GM12878 (cell line): Measurements from ENCODE around the gene PGM2L1.

Experiments used
- CHD4 ChIP-seq: fragments of 200-600 bp; sonication (generic); IDR thresholded peaks from 2 replicates; pipeline ENCODE4 v1.6.1; 2016; ENCODE audit warnings: mild to moderate bottlenecking
- FOXM1 ChIP-seq: IDR thresholded peaks from 2 replicates; pipeline ENCODE4 v1.6.1; 2012; ENCODE audit warnings: low read depth, mild to moderate bottlenecking, inconsistent platforms, low read length, moderate library complexity
- MXI1 ChIP-seq: fragments of 150-350 bp; IDR thresholded peaks from 2 replicates; pipeline ENCODE4 v1.6.1; 2011; ENCODE audit warnings: low read depth, mild to moderate bottlenecking, inconsistent platforms, low read length, improper control_type of control experiment
- PML ChIP-seq: IDR thresholded peaks from 2 replicates; pipeline ENCODE4 v1.6.1; 2012; ENCODE audit warnings: low read length, inconsistent platforms
- POLR2A ChIP-seq: IDR thresholded peaks from 2 replicates; pipeline ENCODE4 v1.6.1; 2011; ENCODE audit warnings: low read depth, mild to moderate bottlenecking, low read length
- POLR2AphosphoS5 ChIP-seq: IDR thresholded peaks from 2 replicates; pipeline ENCODE4 v1.6.1; 2011; ENCODE audit warnings: mild to moderate bottlenecking, low read length, inconsistent platforms
- RB1 ChIP-seq: fragments of 450-650 bp; formaldehyde crosslinking; IDR thresholded peaks from 2 replicates; pipeline ENCODE4 v1.6.1; 2017; ENCODE audit warnings: mild to moderate bottlenecking, borderline replicate concordance
- ZBED1 ChIP-seq: IDR thresholded peaks from 2 replicates; pipeline ENCODE4 v1.6.1; 2016; ENCODE audit warnings: borderline replicate concordance
- ZNF274 ChIP-seq: IDR thresholded peaks from one replicate; pipeline ENCODE4 v1.8.0; 2011; ENCODE audit not compliant: insufficient read length, insufficient read depth
- TF ChIP-seq, protein P1 (sequence below), 3 experiments: IDR thresholded peaks in 2 of 3; conservative IDR thresholded peaks in 1 of 3; 2 replicates each; pipeline ENCODE4 v1.5.1; 2011; ENCODE audit warnings: low read depth in 3 of 3, low read length in 3 of 3, mild to moderate bottlenecking in 3 of 3, control low read depth in 2 of 3, moderate library complexity in 2 of 3, inconsistent platforms in 1 of 3, mixed read lengths in 1 of 3; ENCODE audit not compliant: control insufficient read depth in 2 of 3, insufficient read depth in 1 of 3; ENCODE audit errors: extremely low read depth in 1 of 3

- TF ChIP-seq CHD4: no peak
- TF ChIP-seq POLR2A: no peak
- TF ChIP-seq ZBED1: no peak
- TF ChIP-seq ZNF274: no peak
- no peak for TF ChIP-seq PML
- TF ChIP-seq POLR2AphosphoS5: no peak
- TF ChIP-seq FOXM1: no peak
- TF ChIP-seq, protein P1, sequence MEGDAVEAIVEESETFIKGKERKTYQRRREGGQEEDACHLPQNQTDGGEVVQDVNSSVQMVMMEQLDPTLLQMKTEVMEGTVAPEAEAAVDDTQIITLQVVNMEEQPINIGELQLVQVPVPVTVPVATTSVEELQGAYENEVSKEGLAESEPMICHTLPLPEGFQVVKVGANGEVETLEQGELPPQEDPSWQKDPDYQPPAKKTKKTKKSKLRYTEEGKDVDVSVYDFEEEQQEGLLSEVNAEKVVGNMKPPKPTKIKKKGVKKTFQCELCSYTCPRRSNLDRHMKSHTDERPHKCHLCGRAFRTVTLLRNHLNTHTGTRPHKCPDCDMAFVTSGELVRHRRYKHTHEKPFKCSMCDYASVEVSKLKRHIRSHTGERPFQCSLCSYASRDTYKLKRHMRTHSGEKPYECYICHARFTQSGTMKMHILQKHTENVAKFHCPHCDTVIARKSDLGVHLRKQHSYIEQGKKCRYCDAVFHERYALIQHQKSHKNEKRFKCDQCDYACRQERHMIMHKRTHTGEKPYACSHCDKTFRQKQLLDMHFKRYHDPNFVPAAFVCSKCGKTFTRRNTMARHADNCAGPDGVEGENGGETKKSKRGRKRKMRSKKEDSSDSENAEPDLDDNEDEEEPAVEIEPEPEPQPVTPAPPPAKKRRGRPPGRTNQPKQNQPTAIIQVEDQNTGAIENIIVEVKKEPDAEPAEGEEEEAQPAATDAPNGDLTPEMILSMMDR (IDR thresholded peaks at IDR 0.05 in 2 of 3, conservative IDR thresholded peaks at IDR 0.05 in 1 of 3; ENCODE audit: control insufficient read depth in 2 of 3, extremely low read depth in 1 of 3, insufficient read depth in 1 of 3, low read depth in 3 of 3, low read length in 3 of 3): no peak
- no peak for TF ChIP-seq RB1
- TF ChIP-seq MXI1: no peak
These were observed 20.5 kb downstream of the PGM2L1 start for GRCh38 chr11:74377689-74378088.
